PC-3 (cell line): ENCODE measurements around the gene TAF6.

Experiments used
- CTCF ChIP-seq: fragments of 300-600 bp; sonication (generic); conservative IDR thresholded peaks from 2 replicates; pipeline ENCODE4 v1.5.1; 2017; ENCODE audit warnings: antibody characterized with exemption, low read depth, mild to moderate bottlenecking, low read length
- EZH2phosphoT487 ChIP-seq: fragments of 300-600 bp; sonication (generic); IDR thresholded peaks from 2 replicates; pipeline ENCODE4 v1.6.1; 2018; ENCODE audit warnings: mild to moderate bottlenecking, antibody characterized with exemption, low read length, borderline replicate concordance

DNA sequence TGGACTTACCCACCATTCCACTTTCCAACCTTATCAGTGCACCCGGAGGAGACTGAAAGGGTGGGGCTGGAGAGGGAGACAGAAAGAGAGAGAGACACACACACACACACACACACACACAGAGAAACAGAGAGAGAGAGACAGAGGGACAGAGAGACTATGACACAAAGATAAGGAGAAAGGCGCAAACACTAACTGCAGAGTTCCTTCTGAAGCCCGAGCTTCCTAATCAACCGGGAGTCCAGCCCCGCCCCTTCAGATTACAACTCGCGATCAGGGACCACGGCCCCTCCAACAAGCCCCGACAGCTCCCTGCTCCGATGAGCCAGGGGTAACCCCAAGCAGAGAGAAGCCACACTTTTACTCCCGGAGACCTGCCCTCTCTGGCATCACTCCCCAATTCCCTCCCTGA is 48.8 kb upstream of the TAF6 start:
- TF ChIP-seq EZH2phosphoT487: no peak
- TF ChIP-seq CTCF: no peak
